ENCODE results near the gene SSMEM1. TPM values are rescaled to one million over a fixed set of nuclear protein-coding genes. Genes with fewer than 3 reads are reported as not detected.

SSMEM1 gene
- total and polyA plus RNA-seq, 9 of the 15 experiments (the other 6 are each of a cell fraction or from before 2014, with no cell fraction given) = 0.10 to 0.28 (median 0.18) TPM; not detected in 4

DNA sequence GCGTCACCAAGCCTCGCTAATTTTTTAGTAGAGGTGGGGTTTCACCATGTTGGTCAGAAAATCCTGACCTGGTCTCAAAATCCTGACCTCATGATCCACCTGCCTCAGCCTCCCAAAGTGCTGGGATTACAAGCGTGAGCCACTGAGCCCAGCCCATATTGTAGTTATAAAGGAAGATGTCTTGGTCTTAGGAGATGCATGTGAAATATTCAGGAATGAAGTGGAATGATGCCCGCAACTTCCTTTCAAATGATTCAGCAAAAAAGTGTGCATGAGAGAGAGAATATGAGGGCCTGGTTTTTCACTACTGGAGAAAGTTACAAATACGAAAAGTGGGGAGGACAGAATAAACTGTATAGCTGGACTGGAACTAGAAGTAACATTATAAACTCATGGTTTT is 18.3 kb upstream of the SSMEM1 start (continued):
- no peak for TF ChIP-seq ZNF511 (CRISPR knock-in tag; IDR thresholded peaks at IDR 0.05)
- TF ChIP-seq RBM15 (IDR thresholded peaks at IDR 0.05; ENCODE audit: insufficient read depth, low read length) = no peak
- no peak for TF ChIP-seq COPS2 (conservative IDR thresholded peaks at IDR 0.05)
- no peak for TF ChIP-seq SREBF2 (CRISPR knock-in tag; IDR thresholded peaks at IDR 0.05)
- TF ChIP-seq HDGF (IDR thresholded peaks at IDR 0.05) = no peak
- TF ChIP-seq, protein P1, sequence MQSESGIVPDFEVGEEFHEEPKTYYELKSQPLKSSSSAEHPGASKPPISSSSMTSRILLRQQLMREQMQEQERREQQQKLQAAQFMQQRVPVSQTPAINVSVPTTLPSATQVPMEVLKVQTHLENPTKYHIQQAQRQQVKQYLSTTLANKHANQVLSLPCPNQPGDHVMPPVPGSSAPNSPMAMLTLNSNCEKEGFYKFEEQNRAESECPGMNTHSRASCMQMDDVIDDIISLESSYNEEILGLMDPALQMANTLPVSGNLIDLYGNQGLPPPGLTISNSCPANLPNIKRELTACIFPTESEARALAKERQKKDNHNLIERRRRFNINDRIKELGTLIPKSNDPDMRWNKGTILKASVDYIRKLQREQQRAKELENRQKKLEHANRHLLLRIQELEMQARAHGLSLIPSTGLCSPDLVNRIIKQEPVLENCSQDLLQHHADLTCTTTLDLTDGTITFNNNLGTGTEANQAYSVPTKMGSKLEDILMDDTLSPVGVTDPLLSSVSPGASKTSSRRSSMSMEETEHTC (IDR thresholded peaks at IDR 0.05) = no peak
- TF ChIP-seq KDM1A (IDR thresholded peaks at IDR 0.05) = no peak
- no peak for TF ChIP-seq MAX (CRISPR knock-in tag; IDR thresholded peaks at IDR 0.05)
- no peak for TF ChIP-seq ZNF436 (CRISPR knock-in tag; IDR thresholded peaks at IDR 0.05)
- TF ChIP-seq SMAD4 (CRISPR knock-in tag; conservative IDR thresholded peaks at IDR 0.05) = no peak
- no peak for TF ChIP-seq HEY1 (CRISPR knock-in tag; IDR thresholded peaks at IDR 0.05; ENCODE audit: borderline replicate concordance)
- no peak for TF ChIP-seq CREM (IDR thresholded peaks at IDR 0.05; ENCODE audit: low read depth)
- peak; percentile 73 for TF ChIP-seq MAFG (tag; conservative IDR thresholded peaks at IDR 0.05)
- peak; percentile 10; the same call in 1 of the 2 replicates for TF ChIP-seq MAFK (IDR thresholded peaks at IDR 0.05; ENCODE audit: low read length)
- TF ChIP-seq ZNF311 (CRISPR knock-in tag; IDR thresholded peaks at IDR 0.05) = no peak
- TF ChIP-seq, protein P2, sequence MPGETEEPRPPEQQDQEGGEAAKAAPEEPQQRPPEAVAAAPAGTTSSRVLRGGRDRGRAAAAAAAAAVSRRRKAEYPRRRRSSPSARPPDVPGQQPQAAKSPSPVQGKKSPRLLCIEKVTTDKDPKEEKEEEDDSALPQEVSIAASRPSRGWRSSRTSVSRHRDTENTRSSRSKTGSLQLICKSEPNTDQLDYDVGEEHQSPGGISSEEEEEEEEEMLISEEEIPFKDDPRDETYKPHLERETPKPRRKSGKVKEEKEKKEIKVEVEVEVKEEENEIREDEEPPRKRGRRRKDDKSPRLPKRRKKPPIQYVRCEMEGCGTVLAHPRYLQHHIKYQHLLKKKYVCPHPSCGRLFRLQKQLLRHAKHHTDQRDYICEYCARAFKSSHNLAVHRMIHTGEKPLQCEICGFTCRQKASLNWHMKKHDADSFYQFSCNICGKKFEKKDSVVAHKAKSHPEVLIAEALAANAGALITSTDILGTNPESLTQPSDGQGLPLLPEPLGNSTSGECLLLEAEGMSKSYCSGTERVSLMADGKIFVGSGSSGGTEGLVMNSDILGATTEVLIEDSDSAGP (CRISPR knock-in tag; IDR thresholded peaks at IDR 0.05) = no peak
- TF ChIP-seq EHMT2 (IDR thresholded peaks at IDR 0.05) = no peak
- TF ChIP-seq HMG20A (CRISPR knock-in tag; conservative IDR thresholded peaks at IDR 0.05) = no peak
- TF ChIP-seq, protein P3, sequence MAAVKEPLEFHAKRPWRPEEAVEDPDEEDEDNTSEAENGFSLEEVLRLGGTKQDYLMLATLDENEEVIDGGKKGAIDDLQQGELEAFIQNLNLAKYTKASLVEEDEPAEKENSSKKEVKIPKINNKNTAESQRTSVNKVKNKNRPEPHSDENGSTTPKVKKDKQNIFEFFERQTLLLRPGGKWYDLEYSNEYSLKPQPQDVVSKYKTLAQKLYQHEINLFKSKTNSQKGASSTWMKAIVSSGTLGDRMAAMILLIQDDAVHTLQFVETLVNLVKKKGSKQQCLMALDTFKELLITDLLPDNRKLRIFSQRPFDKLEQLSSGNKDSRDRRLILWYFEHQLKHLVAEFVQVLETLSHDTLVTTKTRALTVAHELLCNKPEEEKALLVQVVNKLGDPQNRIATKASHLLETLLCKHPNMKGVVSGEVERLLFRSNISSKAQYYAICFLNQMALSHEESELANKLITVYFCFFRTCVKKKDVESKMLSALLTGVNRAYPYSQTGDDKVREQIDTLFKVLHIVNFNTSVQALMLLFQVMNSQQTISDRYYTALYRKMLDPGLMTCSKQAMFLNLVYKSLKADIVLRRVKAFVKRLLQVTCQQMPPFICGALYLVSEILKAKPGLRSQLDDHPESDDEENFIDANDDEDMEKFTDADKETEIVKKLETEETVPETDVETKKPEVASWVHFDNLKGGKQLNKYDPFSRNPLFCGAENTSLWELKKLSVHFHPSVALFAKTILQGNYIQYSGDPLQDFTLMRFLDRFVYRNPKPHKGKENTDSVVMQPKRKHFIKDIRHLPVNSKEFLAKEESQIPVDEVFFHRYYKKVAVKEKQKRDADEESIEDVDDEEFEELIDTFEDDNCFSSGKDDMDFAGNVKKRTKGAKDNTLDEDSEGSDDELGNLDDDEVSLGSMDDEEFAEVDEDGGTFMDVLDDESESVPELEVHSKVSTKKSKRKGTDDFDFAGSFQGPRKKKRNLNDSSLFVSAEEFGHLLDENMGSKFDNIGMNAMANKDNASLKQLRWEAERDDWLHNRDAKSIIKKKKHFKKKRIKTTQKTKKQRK (IDR thresholded peaks at IDR 0.05; ENCODE audit: borderline replicate concordance, low read depth, low read length) = no peak
- TF ChIP-seq SMAD2 (IDR thresholded peaks at IDR 0.05; ENCODE audit: low read depth, low read length) = no peak
